ENCODE results near the gene KIF18A. TPM values are rescaled to one million over a fixed set of nuclear protein-coding genes. Genes with fewer than 3 reads are reported as not detected.
"Not testable (repeated sequence)": the region's sequence is repeated elsewhere in the genome, so short reads cannot be mapped to it uniquely, and the experiment has no call there.

The KIF18A gene
- total RNA-seq, 1 experiment from 2014 or later = 20.8 TPM

DNA sequence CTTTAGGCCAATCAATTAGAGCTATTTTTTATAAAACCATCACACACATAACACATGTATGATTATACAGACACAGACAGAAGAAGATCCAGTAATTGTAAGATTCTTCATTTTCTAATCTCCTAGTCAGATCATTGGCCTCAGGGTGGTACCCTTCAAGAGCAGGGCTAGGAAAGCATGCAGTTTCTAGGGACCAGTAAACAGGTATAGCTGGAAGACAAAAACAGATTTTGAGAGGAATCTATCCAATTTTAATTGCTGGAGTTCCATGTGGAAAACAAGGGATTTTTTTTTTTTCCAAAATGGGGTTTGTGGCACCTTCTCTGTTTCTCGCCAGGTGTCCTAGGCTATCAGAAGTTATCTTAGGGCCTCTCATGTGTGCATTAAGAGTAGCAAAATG lies 29.9 kb upstream of the KIF18A start:
- ChIA-PET CTCF (no interaction called here), POLR2A (no interaction called here)
- Histone ChIP-seq H3K36me3 (ENCODE audit: control insufficient read depth, insufficient read depth, low read length) (no peaks in the 10 kb centered on the region), H3K4me3 (ENCODE audit: low read depth in 2 of 2, low read length in 2 of 2) (no peak overlapping the region), H3K4me1 (ENCODE audit: control insufficient read depth, insufficient read depth, low read length) (no peaks in the 10 kb centered on the region), H3K27ac (ENCODE audit: low read length) (no peak overlapping the region), H3K9me3 (ENCODE audit: control insufficient read depth, insufficient read depth, low read depth, low read length) (peaks cover 7% of the 10 kb centered on the region; the same call in 1 of the 2 replicates), H3K27me3 (ENCODE audit: control insufficient read depth, insufficient read depth, low read length) (no peaks in the 10 kb centered on the region)
- no TSS peak for BruUV-seq (replicated peaks)
- ATAC-seq (no peak), DNase-seq (ENCODE audit: low read depth, low spot score) (no peak)
- in situ Hi-C loops (cut with HindIII; ENCODE audit: low pct_unique_long_range_greater_than_20kb, low sequenced_read_pairs) (no loop called here), intact Hi-C loops (cut with micrococcal nuclease; ENCODE audit: unreplicated experiment) (no loop called here)
- TF ChIP-seq TCF7L2 (IDR thresholded peaks at IDR 0.05; ENCODE audit: low read depth, low read length) (no peak), SIN3A (IDR thresholded peaks at IDR 0.05; ENCODE audit: borderline replicate concordance, insufficient read depth, low read depth, low read length) (no peak), REST (IDR thresholded peaks at IDR 0.05; ENCODE audit: insufficient read depth in 1 of 2, low read depth in 2 of 2, low read length in 1 of 2) (no peak), POLR2AphosphoS5 (IDR thresholded peaks at IDR 0.05; ENCODE audit: low read depth, low read length) (no peak)
- TF ChIP-seq, protein P1, sequence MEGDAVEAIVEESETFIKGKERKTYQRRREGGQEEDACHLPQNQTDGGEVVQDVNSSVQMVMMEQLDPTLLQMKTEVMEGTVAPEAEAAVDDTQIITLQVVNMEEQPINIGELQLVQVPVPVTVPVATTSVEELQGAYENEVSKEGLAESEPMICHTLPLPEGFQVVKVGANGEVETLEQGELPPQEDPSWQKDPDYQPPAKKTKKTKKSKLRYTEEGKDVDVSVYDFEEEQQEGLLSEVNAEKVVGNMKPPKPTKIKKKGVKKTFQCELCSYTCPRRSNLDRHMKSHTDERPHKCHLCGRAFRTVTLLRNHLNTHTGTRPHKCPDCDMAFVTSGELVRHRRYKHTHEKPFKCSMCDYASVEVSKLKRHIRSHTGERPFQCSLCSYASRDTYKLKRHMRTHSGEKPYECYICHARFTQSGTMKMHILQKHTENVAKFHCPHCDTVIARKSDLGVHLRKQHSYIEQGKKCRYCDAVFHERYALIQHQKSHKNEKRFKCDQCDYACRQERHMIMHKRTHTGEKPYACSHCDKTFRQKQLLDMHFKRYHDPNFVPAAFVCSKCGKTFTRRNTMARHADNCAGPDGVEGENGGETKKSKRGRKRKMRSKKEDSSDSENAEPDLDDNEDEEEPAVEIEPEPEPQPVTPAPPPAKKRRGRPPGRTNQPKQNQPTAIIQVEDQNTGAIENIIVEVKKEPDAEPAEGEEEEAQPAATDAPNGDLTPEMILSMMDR (IDR thresholded peaks at IDR 0.05) = no peak

DNA sequence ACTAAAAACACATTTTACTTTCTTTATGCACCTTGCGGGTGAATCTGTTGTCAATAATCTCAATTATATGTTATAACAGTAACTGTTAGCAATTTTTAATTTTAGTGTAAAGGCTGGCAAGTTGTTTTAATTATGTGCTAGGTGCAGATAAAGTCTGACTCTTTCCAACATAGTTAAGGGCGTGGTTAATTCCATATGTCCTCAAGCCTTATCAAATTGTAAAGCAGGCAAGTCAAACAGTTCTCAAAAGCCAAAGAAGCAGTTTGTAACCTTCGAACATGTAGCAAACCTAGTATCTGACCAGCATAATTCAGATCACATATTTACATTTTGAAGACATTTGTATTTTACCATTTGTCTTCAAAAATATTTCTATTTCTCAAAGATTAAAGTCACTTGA lies 29.4 kb upstream of the KIF18A start:
- no TSS peak for BruUV-seq (replicated peaks)
- H3K4me3 ChIP-seq (ENCODE audit: low read depth in 2 of 2, low read length in 2 of 2) = no peak overlapping the region
- POLR2A ChIA-PET = no interaction called here
- no peak for DNase-seq (ENCODE audit: low read depth, low spot score)
- CTCF ChIA-PET = no interaction called here
- peaks cover 7% of the 10 kb centered on the region; the same call in 1 of the 2 replicates for H3K9me3 ChIP-seq (ENCODE audit: control insufficient read depth, insufficient read depth, low read depth, low read length)
- no peaks in the 10 kb centered on the region for H3K36me3 ChIP-seq (ENCODE audit: control insufficient read depth, insufficient read depth, low read length)
- TF ChIP-seq SIN3A (IDR thresholded peaks at IDR 0.05; ENCODE audit: borderline replicate concordance, insufficient read depth, low read depth, low read length) (no peak), REST (IDR thresholded peaks at IDR 0.05; ENCODE audit: insufficient read depth in 1 of 2, low read depth in 2 of 2, low read length in 1 of 2) (no peak), TCF7L2 (IDR thresholded peaks at IDR 0.05; ENCODE audit: low read depth, low read length) (no peak), POLR2AphosphoS5 (IDR thresholded peaks at IDR 0.05; ENCODE audit: low read depth, low read length) (no peak)
- TF ChIP-seq, protein P1 (IDR thresholded peaks at IDR 0.05) = no peak
- in situ Hi-C loops (cut with HindIII; ENCODE audit: low pct_unique_long_range_greater_than_20kb, low sequenced_read_pairs) (no loop called here), intact Hi-C loops (cut with micrococcal nuclease; ENCODE audit: unreplicated experiment) (no loop called here)
- H3K27ac ChIP-seq (ENCODE audit: low read length) = no peak overlapping the region
- no peak for ATAC-seq
- no peaks in the 10 kb centered on the region for H3K4me1 ChIP-seq (ENCODE audit: control insufficient read depth, insufficient read depth, low read length)
- H3K27me3 ChIP-seq (ENCODE audit: control insufficient read depth, insufficient read depth, low read length) = no peaks in the 10 kb centered on the region

DNA sequence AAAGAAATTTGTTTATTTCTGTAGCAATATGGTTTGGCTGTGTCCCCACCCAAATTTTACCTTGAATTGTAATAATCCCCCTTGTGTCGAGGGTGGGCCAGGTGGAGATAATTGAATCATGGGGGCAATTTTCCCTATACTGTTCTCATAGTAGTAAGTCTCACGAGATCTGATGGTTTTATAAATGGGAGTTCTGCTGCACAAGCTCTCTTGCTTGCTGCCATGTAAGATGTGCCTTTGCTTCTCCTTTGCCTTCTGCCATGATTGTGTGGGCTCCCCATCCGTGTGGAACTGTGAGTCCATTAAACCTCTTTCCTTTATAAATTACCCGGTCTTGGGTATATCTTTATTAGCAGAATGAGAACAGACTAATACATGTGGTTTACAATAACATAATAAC lies 28.2 kb upstream of the KIF18A start:
- POLR2A ChIA-PET; intact Hi-C loops (cut with micrococcal nuclease; ENCODE audit: unreplicated experiment); H3K27me3 ChIP-seq (ENCODE audit: control insufficient read depth, insufficient read depth, low read length); DNase-seq (ENCODE audit: low read depth, low spot score); H3K9me3 ChIP-seq (ENCODE audit: control insufficient read depth, insufficient read depth, low read depth, low read length); H3K4me1 ChIP-seq (ENCODE audit: control insufficient read depth, insufficient read depth, low read length); H3K4me3 ChIP-seq (ENCODE audit: low read depth in 2 of 2, low read length in 2 of 2); BruUV-seq (replicated peaks); H3K36me3 ChIP-seq (ENCODE audit: control insufficient read depth, insufficient read depth, low read length); in situ Hi-C loops (cut with HindIII; ENCODE audit: low pct_unique_long_range_greater_than_20kb, low sequenced_read_pairs); H3K27ac ChIP-seq (ENCODE audit: low read length); CTCF ChIA-PET; ATAC-seq: not testable (repeated sequence)

Measured in Panc1 (cell line).